Esophagus muscularis mucosa (tissue), 3 donors: Measurements from ENCODE around the gene LMF1.

Experiments
- CTCF ChIP-seq, 3 experiments: fragments of 200-600 bp in 2 of 3; fragments of 450-650 bp in 1 of 3; sonication (generic) in 2 of 3; IDR thresholded peaks; one replicate each; pipeline ENCODE4 v1.5.1; 2017 to 2019; ENCODE audit warnings: antibody characterized with exemption in 3 of 3, mild to moderate bottlenecking in 2 of 3, moderate library complexity in 1 of 3
- POLR2A ChIP-seq: fragments of 450-650 bp; IDR thresholded peaks from one replicate; pipeline ENCODE4 v1.6.1; 2017; ENCODE audit warnings: antibody characterized with exemption, moderate library complexity, mild to moderate bottlenecking, low read depth
- POLR2AphosphoS5 ChIP-seq, 2 donors: sonication (generic); formaldehyde crosslinking; IDR thresholded peaks; one replicate each; pipeline ENCODE4 v1.6.1; 2017; ENCODE audit warnings: antibody characterized with exemption in 2 of 2

GRCh38 chr16:966505-966904 is 4.3 kb downstream of the LMF1 start:
- TF ChIP-seq CTCF (IDR thresholded peaks at IDR 0.05), result no peak
- no peak for TF ChIP-seq POLR2A
- TF ChIP-seq POLR2AphosphoS5 (IDR thresholded peaks at IDR 0.05), result no peak
